Stimulated activated CD4-positive, alpha-beta T cell treated with anti-CD3 and anti-CD28 coated beads, Interleukin-4, amount 100 ng/mL, for 24 hours (primary cell): ENCODE data around the gene CNNM4.

Experiments
- DNase-seq: peaks from one replicate; pipeline ENCODE4 v3.0.0-alpha.2; 2020

CNNM4 gene

DNA sequence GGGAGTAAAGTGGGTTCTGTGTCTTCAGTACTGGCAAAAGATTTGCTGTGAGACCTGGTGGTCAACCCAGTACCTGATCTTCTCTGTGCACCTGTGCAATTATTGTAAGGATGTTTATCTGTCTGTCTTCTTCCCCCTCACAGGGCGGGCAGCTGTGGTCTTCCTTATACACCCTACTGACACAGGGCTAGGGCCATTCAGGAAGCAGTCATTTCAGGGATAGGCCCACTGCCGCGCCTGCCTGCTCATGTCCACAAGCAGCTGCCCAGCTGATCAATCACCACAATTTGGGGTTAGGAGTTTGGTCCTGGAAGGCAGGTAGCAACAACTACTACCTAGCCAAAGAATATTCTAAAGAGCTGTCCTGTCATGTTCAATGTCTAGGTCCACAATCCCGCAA lies 1.2 kb upstream of the CNNM4 start:
- no peak for DNase-seq

DNA sequence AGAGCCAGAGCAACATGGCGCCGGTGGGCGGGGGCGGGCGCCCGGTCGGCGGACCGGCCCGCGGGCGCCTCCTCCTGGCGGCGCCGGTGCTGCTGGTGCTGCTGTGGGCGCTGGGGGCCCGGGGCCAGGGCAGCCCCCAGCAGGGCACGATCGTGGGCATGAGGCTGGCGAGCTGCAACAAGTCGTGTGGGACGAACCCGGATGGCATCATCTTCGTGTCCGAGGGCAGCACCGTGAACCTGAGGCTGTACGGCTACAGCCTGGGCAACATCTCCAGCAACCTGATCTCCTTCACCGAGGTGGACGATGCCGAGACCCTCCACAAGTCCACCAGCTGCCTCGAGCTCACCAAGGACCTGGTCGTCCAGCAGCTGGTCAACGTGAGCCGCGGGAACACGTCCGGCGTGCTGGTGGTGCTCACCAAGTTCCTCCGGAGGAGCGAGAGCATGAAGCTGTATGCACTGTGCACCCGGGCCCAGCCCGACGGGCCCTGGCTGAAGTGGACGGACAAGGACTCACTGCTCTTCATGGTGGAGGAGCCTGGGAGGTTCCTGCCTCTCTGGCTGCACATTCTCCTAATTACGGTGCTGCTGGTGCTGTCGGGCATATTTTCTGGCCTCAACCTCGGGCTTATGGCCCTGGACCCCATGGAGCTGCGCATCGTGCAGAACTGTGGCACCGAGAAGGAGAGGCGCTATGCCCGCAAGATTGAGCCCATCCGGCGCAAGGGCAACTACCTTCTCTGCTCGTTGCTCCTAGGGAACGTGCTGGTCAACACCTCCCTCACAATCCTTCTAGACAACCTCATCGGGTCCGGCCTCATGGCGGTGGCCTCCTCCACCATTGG lies 507 bp downstream of the CNNM4 start:
- DNase-seq, result no peak

DNA sequence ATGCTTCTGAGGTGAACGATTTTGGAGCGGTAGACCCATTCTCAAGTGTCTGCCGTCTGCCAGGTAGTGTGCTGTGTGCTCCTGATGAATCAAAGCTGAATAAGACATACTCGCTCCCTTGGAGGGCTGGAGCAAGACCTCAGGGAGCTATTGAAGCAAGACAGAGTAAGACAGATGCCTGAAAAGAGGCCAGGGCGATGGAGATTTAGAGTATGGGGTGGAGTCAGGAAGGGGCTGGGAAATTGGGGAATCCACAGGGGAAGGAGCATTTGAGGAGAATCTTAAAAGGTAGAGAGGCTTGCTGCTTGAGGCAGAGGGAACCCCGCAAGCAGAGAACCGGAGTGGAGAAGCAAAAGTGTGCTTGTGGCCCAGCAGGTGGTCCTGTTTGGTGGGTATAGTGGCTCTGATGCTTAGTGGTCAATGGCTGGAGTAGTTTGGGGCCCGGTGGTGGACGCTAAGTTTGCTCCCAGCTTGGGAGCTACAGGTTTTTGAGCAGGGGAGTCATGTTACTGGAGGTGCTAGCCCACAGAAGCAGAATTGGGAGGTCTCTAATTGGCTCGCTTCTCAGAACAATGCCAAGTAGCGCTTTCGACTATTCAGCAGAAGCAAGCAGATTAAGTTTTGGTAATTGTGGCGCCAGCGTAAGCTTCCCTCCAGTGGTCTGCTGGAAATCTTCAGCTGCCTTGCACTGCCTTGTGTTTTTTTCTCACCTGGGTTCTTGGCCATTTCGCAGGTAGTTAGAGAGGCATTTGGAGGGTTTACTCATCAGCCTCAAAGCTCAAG lies 2.0 kb downstream of the CNNM4 start:
- no peak for DNase-seq

DNA sequence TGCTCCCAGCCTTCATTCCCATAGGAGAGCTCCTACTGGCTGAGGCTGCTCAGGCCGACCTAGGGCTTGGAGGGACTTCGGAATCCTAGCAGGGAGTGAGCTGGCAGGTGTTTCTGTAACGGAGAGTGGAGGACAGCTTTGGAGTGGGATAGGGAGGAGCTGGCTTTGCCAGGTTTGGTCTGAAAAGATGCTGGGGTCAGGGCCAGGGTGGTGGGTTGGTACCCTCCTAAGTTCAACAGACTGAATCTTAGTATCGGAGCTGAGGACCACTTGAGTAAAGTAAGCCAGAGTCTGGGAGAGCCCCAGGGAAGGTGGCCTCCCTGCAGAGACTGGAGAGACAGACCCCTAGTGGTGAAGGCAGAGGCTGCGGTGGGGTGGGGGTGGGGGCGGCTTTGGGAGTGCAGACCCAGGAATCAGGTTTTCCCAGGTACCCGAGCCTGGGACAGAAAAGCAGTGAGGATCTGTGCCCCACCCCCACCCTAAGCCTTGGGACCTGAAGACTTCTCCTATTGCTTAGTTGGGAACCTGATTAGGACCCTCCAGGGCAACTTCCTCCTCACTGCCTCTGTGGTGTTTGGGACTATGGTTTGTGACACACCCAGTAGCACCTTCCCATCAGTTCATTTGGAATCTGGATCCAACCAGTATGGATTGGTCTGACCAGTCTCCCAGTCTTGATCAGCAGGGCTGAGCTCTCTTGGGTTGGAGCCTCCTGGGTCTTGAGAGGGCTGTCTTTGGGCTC lies 3.0 kb downstream of the CNNM4 start:
- DNase-seq, result no peak

DNA sequence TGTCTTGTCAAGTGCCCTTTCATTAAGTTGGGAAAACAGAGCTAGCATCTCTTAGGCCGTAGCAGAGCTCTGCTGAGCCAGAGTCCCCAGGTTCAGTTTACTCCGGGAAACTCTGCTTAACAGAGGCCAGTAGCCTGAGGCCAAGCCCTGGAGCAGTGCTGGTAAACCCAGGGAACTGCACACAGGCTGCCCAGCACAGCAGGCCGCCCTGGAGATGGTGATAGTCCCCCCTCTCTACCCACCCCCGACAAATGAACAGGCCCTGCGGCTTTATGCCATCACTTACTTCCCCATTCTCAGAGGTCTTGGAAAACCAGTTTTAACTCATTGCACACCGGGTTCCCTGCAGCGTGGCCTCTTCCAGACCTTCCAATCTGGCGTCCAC lies 3.5 kb downstream of the CNNM4 start:
- DNase-seq, result no peak

DNA sequence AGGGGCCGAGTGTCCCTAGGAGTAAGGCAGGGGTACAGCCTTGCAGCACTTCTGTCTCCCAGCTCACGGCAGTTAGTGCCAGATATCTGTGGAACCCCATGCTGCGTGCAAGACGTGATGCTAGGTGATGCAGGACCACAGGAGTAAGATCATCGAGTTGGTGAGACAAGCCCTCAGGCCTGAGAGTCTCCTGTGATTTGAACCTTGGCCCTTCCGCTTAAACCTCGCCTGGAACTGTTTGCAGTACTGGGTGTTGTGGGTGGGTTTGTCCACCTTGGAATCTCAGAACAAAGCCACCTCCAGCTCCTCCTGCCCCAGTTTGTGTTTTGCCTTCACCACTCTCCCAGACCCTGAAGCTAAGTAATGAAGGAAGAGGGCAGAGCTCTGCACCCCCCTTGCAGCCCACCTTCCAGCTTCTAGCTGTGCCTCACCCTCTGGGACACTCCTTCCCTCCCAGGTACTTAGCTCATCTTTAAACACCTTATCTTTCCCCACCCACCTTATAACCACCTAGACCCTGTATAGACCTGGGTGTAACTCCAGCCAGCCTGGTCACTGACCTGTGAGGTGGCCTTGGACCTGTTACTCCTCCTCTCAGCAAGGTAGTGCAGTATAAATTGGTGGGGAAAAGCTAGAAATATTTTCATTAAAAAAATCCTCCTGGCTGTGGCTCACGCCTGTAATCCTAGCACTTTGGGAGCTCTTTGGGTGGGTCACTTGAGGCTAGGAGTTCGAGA lies 6.6 kb downstream of the CNNM4 start:
- DNase-seq, result no peak

DNA sequence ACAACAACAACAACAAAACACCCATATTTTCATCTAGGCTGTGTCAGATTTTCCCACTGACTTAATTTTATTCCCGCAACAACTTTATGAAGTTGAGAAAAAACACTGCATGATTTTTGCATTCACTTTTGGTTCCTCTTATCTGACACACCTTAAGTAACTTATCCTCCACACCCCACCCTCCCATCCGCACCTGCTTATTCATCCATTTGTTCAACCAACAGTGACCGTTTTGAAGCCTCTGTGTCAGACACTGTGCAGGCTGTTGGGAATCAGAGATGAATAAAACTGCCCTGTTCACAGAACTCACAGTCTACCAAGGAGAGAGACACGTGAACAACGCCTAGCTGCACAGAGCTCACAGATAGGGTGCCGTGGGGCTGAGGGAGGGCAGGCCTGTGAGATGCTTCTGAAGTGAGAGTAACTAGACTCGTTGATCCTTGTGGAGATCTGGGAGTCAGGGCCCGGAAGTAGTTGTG lies 7.4 kb downstream of the CNNM4 start:
- DNase-seq, result no peak

DNA sequence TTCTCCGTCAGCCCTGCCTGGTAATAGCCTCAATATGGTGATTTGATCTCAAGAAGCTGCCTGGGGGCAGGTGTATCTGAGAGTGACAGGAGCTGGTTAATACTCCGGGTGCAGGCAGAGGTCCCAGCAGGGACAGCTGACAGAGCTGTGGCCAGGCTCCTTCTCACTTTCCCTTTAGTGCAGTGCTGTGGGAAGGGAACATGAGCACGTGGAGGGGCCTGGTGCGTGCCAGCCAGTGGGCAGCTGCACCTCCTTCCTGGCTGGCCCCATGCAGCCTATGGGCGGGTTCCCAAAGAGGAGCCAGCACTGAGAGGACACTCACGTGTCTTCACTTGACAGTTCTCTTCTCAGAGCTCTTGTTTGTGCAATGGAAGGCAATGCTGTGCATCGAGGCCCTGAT lies 9.1 kb downstream of the CNNM4 start:
- no peak for DNase-seq

DNA sequence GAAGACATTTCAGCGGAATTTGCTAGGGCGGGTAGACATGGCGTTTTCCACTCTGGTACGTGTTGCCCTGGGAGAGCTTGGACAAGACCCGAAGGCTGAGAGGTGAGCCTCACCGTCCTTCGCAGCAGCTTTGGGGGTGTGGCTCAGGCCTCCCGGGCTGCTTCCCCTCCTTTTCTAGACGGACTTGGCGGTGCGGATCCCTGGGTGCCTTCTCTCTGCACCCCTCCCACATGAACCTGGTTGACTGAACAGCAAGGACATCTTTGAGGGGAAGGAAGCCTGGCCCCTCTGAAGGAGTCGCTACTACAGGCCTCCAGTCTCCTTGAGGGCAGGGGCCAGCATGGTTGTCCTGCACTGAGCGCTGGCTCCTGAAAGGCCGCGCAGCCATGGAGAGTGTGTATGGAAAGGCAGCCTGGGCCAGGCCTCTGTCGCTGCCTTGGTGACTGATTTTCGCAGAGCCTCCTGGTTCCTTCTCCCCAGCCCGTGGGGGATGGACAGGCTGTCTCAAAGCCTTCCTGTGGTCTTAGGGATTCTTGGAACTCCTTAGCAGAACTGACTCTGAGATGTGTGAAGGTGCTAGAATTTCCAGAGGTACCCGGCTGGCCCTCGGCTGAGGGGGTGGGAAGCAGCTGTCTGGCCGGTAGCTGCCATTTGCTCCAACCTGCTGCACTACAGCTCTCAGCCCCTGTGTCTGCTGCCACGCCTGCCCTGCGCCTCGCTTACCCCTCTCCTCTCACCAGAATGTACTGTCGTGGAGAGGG lies 9.9 kb downstream of the CNNM4 start:
- no peak for DNase-seq

DNA sequence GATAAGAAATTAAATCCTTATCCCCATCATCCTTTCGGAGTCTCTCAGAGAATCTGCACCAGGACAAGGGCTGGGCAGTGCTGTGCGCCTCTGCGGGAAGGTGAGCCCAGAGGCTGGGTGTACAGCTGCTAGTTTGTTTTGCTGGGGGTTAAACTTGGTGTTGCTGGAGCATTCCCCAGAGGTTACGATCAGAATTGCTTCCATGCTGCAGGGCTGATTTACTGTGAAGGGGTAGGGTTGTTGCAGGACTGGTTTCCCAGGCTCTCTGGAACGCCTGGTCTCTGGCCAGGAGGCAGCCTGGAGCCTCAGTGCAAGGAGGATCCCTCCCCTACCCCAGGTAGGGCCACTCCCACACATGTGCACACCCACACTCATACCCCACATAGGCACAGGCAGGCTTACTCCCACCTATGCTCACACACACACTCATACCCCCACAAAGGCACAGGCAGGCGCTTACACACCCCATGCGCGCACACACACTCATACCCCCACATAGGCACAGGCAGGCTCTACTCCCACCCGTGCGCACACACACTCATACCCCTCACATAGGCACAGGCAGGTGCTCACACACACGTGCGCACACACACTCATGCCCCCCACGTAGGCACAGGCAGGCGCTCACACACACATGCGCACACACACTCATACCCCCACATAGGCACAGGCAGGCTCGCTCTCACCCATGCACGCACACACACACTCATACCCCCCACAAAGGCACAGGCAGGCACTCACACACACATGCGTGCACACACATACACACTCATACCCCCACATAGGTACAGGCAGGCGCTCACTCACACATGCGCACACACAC lies 11.3 kb downstream of the CNNM4 start:
- DNase-seq, result no peak

DNA sequence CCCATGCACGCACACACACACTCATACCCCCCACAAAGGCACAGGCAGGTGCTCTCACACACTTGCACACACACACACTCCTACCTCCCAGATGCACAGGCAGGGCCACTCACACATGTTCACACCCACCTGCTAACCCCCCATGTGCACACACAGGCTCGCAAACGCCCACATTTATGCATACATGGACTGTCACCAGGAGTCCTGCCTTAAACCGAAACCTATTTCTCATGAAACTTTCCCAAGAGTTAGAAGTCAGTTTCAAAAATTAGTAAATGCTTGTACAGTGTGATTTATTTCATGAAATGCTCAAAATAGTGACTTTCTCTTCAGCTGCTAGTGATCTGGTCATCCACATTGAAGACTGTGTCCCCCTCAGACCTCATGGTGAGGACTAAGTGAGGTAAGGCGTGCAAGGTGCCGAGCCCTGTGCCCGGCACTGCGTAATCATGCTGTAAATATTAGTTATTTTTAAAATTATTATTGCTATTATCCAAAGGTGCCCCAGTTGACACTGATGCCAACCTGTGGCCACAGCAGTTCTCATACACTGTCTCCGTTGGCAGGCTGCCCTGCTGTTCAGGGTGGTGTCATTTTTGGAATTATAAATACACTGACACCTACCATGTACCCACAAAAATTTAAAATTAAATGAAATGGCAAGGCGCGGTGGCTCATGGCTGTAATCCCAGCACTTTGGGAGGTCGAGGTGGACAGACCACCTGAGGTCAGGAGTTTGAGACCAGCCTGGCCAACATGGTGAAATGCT lies 12.4 kb downstream of the CNNM4 start:
- DNase-seq, result peak; percentile 50

DNA sequence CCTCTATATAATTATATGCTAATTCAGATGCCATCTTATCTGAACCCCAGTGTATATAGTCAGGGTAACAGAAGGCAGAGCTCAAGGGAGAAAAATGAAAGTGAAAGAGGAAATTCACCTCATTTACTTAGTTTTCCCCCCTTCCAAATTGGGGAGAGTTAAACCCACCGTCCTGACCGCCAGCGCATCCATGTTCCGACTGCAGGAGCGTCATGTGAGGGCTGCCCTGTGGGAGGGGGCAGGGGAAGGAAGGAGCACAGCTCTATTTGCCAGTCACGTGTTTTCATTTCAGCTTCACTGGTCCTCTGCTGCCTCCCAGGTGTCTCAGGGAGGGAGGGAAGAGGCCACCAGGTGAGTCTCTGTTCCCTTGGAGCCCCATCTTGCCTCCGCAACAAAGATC lies 13.2 kb downstream of the CNNM4 start:
- DNase-seq, result peak; percentile 36

DNA sequence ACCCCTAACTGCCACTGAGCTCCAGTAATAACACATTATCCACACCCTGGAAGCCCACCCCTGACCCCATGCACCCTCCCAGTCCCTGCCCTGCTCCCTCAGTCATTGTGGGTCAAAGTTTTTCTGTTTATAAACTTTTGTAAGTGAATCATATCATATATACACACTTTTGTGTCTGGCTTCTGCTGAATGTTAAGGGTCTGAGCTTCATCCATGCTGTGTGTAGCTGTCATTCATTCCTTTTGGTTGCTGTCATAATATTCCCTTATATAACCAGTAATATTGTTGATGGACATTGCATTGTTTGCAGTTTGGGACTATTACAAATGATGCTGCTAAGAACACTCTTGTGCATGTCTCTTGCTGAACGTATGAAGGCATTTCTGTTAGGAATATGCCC lies 14.5 kb downstream of the CNNM4 start:
- no peak for DNase-seq

DNA sequence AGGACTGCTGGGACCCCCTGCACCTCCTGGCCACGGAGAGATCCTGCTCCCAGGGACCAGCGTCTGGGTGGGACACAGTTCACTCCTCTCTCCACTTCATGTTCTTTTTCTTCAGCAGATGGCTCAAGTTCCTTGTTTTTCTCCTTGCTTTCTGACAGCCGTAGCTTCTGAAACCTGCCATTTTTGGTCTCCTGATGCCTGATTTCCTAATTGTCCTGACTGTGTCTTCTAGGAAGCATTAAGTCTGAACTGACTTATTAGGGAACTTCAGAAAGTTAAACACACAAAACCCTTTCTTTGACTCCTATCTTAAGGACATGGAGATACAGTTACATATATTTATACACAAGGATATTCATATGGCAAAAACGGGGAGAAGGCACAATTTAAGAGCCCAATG lies 22.7 kb downstream of the CNNM4 start:
- DNase-seq, result no peak

DNA sequence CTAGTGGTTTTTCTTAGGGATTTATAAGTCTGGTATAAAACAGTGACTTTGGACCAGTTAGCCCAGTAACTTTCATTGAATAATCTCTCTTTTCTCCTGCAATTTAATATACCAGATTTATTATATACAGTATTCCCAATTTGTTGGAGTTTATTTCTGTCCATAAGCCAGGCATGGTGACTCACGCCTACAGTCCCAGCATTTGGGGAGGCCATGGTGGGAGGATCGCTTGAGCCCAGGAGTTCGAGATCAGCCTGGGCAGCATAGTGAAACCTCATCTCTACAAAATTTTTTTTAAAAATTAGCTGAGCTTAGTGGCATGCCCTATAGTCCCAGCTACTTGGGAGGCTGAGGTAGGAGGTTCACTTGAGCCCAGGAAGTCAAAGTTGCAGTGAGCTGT lies 26.7 kb downstream of the CNNM4 start:
- DNase-seq, result no peak

DNA sequence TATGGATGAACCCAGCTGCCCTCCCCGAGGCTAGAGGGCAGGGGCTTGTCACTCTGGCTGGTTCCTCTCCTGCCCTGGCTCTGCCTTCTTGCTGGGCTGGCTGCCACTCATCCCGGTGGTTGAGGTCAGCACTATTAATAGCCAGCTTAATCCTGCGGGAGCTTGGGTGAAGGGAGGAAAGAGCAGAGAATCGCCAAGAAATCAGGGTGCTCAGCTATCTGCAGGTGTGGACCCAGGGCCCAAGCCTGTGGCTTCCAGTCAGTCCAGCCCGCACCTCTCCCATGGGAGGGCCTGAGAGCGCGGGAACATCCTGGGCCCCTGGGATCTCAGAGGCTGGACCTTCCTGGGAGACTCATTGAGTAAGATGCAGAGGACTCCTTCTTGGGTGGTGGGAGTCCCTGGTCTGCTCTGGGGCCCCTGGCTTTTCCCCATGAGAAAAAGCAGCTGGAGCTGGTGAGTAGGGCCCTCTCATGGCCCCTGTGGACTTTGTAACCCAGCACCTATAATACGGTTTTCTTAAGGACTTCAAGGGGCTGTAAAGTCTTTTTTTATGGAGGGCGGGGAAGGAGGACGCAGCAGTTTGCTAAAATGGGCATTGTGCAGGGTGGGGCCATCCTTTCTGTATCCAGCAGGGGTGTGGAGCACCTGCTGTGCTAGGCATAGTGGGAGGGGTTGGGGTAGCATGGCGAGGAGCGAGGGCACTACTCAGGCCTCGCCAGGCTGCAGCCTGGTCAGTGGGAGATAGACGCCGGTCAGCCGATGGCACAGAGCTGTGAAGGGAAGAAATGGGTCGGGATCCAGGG lies 27.9 kb downstream of the CNNM4 start:
- DNase-seq, result no peak

DNA sequence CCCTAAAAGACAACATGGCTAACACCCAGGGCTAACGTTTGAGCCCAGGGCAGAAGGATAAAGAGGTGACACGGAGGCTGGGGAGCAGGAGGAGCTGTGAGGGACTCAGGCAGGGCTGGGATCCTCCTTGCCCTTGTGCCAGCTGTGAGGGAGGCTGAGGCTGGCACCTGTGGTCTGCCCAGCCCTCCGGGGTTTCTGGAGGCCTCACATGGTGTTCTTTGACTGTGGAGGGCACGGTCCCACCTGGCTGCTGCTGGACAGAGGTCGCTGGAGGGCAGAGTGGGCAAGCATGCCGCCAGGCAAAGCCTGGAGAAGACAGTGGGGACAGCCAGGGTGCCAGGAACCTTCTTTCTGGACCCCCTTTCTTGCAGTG lies 28.5 kb downstream of the CNNM4 start:
- DNase-seq, result no peak

DNA sequence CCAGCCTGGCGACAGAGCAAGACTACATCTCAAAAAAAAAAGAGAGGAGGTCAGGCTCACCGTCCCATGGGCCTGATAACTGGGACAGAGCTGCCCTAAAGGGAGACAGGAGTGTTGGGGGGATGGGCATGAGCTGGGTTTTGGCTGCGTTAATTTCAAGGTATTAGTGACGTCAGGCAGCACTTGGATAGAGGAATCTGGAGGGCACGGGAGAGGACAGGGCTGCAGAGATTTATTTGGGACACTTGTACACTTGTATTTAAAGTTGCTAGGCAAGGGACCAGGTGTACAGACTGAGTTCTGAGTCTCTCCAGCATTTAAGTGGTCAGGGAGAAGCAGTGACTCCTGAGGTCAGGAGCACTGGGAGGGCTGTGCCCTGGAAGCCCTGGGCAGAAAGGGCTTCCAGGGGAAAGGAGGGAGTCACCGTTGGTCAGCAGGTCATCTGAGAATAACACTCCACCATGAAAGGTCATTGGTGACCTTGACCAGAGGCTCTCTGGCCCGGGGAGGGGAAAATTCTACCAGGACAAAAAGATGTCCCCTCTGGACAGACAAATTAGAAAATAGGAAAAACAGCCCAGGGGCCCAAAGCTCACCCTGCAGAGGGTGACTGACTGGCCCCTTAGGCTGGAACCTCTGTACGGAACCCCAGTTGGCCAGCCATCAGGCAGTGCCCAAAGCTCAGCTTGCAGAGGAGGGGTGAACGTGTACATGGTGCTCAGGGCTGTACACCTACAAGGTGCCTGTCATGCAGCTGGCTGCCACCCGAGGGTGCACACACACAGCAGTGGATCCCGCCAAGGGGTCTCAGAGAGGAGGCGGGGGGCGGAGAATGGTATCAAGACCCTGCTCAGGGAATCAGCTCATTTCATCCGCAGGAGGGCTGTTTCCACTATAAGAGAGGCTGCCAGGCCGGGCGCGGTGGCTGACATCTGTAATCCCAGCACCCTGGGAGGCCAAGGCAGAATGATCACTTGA lies 32.4 kb downstream of the CNNM4 start:
- DNase-seq, result no peak
